GM21825 (cell line): ENCODE data around the gene NKAIN2.
A peak's percentile ranks its signal among the peaks of the same experiment; 100 is the strongest.
"Not testable (repeated sequence)": the region's sequence is repeated elsewhere in the genome, so short reads cannot be mapped to it uniquely, and the experiment has no call there.

Experiments used
- ATAC-seq: cut with Tn5 transposase; IDR thresholded peaks from one replicate; pipeline ENCODE4 v1.9.1; 2021; ENCODE audit warnings: mild to moderate bottlenecking, moderate library complexity; ENCODE audit not compliant: unreplicated experiment

The NKAIN2 gene

GRCh38 chr6:123888771-123889513, 85.3 kb downstream of the NKAIN2 start:
- no peak for ATAC-seq

DNA sequence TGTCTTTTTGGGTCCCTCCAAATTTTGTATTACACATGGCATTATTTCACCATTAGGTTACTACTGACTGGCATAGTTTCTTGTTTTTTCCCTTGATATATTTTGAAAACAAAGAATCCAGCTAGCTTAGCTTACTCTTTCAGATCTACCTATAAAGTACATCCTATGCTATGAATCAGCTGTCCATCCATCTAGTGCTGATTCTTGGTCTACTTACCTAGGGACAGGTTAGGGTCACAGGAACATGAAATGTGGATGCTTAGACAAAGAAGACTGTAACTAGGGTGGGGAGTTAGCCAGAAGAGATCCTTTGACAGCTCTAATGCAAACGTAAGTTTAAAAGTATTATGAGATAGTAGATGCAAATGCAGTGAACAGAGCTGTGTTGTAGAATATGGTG, 91.7 kb downstream of the NKAIN2 start:
- ATAC-seq: no peak

DNA sequence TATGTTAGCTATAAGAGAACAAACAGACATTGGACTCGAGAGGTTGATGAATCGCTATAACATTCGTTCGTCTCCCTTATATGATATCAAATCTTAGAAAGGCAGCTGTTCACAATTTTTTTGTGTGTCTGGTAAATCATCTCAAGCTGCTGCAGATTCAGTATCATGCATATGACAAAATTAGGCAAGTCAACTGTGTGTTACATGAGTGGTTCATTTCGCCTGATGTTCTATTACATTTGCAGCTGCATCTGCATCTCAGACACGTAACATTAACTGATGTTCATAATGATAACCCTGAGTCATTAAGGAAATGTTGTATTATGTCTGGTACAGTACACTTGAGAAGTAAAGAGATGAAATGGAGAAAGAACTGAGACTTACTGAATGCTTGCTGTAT, 92.1 kb downstream of the NKAIN2 start:
- ATAC-seq: no peak

DNA sequence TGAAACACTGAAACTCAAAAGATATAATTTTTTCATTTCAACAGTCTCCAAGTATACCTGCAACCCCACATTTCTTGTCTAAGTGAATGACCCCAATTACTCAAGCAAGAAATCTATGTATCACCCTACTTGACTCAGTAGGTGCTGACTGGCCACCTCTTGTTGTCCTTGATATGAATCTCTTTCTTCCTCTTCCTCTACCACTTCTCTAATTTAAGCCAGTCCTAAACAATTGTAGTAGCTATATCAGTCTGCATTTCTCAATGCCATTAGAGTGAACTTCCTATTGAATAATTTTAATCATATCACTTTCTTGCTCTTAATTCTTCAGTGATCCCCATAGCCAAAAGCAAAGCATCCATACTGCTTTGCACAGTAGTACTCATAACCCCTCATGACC, 93.2 kb downstream of the NKAIN2 start:
- ATAC-seq: no peak

DNA sequence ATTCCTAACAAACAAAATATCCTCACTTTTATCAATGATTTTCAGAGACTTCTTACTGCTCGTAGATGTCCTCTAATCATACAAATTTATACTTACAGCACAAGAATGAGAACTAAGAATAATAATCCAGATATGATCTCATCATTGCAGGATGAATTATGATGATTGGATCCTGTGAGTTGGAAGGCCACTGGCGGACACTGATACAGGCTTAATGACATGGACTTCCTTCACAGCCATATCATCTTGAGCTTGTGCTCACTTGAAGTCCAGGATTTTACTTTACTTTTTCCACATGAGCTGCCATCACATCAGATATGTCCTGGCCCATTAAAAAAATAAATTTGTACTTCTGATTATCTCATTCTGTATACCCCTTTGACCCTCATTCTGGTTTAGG, 94.3 kb downstream of the NKAIN2 start:
- ATAC-seq: no peak

- no peak for ATAC-seq
Observed at GRCh38 chr6:123898665-123899064, 95.0 kb downstream of the NKAIN2 start.

- ATAC-seq: no peak
Observed at GRCh38 chr6:123899745-123900144, 96.1 kb downstream of the NKAIN2 start.

- no peak for ATAC-seq
Observed at GRCh38 chr6:123901436-123901835, 97.8 kb downstream of the NKAIN2 start.

DNA sequence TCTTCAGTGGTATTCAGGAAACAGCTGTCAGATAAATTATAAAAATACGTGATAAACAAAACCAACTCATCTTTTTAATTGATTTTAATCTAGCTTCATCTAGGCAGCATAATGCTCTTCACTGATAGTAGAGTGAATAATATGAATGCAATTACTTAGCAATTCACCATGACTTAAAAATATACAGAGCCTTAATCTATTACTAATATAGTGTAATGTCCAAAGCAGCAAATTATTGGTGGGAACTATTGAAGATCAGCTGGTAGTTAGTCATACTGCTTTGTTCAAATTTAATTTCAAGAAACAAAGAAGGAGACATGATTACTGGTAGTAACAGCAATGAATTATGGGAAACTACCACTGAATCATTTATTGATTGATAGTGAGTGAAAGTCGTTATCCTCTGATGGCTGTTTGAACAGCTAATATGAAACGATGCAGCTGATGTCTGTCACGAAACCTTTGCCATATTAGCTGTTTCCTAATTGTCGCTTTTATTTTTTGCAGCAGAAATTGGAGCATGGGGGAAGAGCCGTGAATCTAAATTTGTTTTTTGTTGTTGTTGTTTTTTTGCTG, 99.2 kb downstream of the NKAIN2 start:
- no peak for ATAC-seq

DNA sequence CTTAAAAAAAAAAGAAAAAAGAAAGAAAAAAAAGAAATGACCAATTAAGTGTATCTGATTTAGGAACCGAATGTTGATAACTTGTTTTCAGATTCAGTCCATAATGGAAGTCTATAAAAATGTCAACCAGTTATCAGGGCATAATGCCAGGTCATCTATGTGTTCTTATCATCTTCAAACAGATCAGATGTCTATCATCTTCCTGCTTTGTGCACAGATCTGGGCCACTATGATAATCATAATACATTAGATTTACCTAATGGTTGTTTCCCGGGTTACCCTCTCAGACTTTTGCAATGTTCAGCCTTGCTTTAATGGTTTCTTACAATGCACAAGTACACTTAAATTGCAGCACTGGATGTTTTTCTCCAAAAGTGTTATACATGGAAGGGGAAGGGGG, 100.6 kb downstream of the NKAIN2 start:
- ATAC-seq: no peak

DNA sequence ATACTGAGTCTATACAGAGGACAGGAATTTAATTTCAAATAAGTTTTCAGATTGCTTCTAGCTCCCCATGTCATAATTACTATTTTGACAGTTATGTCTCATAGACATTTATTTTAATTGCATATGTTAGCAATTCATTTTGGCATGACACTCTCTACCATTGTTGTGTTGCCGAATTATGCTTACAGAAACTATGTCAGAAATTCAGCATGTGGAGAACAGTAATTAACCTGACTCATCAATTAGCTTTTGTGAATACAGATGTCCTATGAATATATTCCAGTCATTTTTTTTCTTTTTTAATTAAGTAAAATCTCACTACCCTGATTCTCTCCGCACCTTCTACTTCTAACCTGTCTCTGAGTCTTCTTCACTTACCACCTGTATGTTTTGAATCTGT, 105.1 kb downstream of the NKAIN2 start:
- ATAC-seq: no peak

- no peak for ATAC-seq
Observed at GRCh38 chr6:123909989-123910388, 106.3 kb downstream of the NKAIN2 start.

DNA sequence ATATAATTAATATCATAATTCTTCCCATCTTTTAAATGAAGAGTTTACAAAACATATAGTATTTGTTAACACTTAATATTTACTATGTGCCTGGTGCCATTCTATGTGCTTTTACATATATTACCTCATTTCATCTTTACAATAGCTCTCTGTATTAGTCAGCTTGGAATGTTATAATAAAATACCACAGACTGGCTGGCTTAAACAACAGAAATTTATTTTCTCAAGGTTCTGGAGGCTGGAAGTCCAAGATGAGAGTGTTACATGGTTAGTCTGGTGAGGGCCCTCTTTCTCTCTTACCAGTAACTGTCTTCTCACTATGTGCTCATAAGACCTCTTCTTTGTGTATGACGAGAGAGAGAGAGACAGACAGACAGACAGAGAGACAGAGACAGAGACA, 110.2 kb downstream of the NKAIN2 start:
- no peak for ATAC-seq

DNA sequence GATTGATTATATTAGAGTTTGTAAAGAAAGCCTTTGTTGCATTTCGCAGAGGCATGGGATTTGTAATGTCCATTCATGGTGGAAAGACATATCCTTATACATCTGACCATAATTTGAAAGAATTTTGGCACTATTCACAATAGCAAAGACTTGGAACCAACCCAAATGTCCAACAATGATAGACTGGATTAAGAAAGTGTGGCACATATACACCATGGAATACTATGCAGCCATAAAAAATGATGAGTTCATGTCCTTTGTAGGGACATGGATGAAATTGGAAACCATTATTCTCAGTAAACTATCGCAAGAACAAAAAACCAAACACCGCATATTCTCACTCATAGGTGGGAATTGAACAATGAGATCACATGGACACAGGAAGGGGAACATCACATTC, 119.7 kb downstream of the NKAIN2 start:
- not testable (repeated sequence) for ATAC-seq

DNA sequence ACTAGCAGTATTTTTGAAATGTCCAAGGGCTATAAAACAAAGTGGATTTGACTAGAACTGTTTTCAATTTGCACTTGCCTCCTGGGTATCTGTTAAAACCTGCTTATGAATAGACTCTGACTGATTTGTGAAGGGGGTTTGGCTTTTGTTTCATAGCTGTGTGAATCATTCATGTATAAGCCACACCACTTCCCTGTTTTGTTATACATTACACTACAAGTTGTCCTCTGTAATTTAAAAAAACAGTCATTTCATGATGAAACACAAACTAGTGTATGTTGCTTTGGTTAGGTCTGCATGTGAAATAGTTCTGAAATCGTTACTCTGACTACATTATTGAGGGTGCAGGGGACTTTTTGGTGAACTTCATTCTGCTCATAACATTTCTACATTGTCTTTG, 121.7 kb downstream of the NKAIN2 start:
- peak; percentile 97 for ATAC-seq

DNA sequence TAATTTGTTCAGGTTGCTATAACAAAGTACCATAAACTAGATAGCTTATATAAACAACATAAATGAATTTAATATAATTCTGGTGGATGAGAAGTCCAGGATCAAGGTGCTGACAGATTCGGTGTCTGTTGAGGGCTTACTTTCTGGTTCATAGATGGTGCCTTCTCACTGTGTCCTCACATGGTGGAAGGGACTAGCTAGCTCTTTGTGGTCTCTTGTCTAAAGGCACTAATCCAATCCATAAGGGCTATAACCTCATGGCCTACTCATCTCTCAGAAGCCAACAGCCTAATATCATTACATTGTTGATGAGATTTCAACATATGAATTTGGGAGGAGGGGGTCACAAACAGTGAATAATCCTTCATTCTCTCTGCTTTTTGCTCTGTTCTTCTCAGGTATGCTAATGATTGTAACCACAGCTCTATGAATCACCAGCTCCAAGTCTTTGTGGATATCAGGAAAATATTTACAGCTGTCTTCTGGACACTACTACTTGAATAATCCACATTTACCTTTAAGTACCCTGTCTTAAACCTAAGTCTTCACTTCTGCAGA, 122.3 kb downstream of the NKAIN2 start:
- ATAC-seq: no peak

GRCh38 chr6:123928529-123928928, 124.9 kb downstream of the NKAIN2 start:
- ATAC-seq: no peak

DNA sequence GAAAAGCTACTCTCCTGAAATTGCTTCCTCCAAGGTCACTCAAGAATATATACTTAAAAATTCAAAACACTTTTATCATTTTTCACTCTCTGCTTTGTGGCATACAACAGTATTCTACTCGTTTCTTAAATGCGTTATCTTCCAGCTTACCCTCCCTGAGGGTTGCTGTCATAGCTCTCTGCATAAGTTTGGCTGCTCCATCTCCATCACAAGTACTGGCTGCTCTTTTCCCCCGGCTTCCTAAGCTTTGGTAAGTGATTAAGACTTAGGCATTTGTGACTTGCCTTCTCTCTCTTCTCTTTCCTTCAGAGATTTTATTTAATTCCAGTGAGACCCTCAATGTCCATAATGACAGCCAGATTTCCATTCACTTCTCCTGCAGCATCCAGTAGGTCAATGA, 128.3 kb downstream of the NKAIN2 start:
- no peak for ATAC-seq

DNA sequence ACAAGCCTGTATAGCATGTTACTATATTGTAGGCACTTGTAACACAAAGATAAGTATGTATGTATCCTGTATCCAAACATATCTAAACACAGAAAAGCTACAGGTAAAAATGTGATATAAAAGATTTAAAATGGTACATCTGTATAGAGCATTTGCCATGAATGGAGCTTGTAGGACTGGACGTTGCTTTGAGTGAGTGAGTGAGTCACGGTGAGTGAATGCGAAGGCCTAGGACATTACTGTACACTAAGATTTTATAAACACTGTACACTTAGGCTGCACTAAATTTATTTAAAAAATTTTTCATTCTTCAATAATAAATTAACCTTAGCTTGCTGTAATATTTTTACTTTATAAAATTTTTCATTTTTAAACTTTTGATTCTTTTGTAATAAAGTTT, 136.9 kb downstream of the NKAIN2 start:
- ATAC-seq: no peak

DNA sequence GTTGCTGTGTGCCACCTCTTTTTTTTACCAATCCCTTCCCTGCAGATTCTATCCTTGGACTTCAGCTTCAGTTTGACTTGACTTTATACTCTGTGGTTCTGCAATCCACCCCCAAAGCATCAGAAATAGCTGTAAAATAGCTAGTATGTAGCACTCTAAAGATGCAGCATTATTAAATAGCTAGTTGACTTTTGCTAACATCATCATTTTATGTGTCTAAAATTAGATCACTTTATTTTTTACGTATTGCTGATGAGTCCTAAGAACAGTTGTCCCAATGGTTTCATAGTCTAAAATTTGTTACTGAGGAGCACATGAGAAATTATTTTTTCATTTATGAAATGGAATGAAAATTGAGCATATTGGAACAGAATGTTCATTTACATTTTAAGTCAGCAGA, 138.2 kb downstream of the NKAIN2 start:
- no peak for ATAC-seq

DNA sequence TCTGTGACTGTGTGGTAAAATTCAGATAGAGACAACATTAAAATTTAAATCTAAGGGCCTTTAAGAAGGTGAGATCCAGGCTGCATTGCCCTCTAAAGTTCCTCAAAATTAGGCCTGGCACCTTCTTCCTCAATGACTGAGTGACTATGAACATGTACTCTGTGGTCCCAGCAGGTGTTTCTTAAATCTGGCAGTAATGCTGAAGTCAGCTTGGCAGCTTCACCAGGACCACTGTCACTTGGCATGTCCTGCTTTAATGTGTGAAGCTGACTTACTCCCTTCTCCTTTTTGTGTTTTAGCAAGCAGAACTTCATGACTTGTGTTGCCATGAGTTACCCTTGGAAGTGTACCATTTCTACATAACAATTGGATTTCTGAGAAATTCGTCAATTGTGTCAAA, 141.7 kb downstream of the NKAIN2 start:
- ATAC-seq: no peak

DNA sequence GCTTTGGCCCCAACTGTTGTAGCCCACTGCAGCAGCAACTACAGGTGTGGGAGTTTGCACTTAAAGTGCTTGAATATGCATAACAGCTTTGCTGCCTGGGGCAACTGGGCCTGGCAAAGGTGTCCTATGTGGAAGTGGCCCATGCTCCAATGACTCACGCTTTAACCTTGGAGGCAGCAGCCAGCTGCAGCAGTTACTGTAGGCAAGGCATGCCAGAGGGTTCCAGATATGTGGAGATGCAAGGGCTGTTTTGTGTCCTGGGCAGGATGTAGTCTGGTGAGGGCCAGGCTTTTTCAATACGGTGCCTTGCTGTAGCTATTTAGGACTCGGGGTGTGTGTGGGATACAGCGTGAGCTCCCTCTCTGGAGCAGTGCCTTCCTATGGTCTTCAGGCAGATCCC, 150.3 kb downstream of the NKAIN2 start:
- ATAC-seq: no peak
